GM19438 (cell line): Measurements from ENCODE around the gene B4GALT1.
"Not testable (repeated sequence)": the region's sequence is repeated elsewhere in the genome, so short reads cannot be mapped to it uniquely, and the experiment has no call there.

Experiments used
- ATAC-seq: cut with Tn5 transposase; IDR thresholded peaks from one replicate; pipeline ENCODE4 v1.9.1; 2021; ENCODE audit warnings: low read depth; ENCODE audit not compliant: unreplicated experiment

B4GALT1 gene

DNA sequence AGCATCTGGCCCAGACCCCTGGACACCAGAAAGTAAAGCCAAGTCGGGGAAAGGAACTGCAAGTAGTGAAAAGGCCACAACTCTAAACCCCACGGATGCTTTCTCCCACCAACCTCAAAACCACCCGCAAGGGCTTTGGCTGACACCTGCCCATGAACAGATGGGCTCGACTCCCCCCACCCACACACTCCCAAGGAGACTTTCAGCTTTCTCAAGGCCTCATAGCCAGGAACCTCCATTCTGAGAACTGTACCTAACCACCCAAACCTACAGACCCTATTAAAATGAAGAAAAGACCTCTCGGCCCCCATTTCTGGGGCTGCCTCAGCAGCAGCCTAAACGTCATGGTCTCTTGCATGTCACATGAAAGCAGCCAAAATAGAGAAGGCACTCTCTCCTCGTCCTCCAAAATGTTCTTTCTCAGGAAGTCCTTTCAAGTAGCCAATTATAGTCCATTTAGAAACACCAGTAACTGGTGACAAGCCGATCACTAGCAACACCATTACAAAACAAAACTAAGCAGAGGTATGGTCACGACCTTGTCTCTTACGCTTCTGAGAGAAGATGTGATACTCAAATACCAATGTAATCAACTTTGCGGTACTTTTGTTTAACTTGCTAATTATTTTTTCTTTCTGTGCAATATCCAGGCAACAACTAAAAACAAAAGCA is 2.9 kb downstream of the B4GALT1 start:
- peak; percentile 29 for ATAC-seq

- no peak for ATAC-seq
Observed at GRCh38 chr9:33163433-33164137, 3.6 kb downstream of the B4GALT1 start.

DNA sequence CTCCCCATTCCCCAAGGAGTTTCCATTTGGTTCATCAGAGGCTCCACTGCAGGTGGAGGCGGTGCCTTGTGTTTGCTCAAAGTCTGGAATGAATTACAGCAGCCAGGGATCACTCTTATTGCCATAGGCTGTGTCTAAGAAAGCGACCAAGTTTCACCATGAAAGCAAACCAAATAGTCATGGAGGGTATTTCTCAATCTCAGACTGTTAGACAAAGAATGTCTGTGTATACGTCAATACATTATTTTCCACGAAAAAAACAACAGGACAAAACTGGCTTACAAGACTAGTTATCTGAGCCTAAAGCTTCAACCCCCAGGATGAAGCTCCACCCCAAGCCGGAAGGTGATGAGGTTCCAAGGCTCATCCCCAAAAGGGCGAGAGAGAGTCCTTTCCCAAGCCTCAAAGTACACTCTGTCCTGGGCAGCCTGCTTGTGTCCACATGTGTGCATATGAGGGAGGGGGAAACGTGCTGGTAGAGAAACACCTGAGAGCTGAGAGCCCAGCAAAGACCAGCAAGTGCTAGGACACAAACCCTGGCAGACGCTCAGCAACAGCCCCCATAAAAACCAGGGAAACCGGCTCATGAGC is 4.3 kb downstream of the B4GALT1 start:
- ATAC-seq = no peak

DNA sequence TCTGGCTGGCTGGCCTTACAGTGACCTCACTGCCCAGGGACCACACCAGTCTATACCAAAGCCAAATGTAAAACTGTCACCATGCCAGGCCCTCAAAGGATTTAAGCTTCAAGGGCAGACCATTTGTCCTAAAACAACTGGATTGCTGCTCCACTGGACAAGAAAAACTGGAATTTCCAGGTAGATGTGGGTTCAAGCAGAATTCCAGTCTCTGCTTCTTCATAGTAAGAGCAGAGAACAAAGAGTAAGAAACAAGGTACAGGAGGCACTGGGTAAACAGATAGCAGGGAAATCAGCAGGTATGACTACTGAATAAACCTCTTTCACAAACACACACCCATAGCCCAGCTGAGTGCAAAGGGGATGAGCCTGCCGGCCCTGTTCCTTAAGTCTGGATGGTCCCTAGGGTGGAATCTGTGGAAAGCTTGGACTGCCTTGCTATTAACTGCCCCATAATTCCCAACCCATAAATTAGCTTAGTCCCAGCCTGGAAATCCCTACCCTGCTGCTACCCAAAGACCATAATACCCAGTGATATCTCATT is 5.5 kb downstream of the B4GALT1 start:
- no peak for ATAC-seq

DNA sequence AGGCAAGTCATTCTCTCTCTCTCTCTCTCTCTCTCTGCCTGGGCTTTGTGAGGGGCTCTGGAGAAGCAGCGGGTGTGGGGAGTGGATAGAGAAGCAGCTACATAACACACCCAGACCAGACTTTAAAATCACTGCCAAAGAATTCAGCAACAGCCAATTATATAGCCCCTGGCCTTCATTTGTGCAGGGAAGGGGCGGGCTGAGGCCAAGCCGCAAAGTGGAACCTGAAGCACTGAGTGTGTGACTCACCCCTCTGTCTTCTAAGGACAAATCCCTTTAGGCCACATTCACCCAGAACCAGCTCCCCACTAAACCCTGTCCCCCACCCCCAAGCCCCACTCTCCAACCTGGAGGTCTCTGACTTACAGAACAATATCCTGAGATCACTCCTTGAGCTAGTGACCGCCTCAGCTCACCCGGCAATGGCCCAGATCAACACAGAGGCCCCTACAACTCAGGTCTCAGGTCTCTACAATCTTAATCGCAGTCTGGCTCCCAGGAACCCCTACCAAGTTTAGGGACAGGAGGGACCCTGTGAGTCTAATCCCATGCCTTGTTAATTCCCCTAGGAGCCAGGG is 6.0 kb downstream of the B4GALT1 start:
- no peak for ATAC-seq

DNA sequence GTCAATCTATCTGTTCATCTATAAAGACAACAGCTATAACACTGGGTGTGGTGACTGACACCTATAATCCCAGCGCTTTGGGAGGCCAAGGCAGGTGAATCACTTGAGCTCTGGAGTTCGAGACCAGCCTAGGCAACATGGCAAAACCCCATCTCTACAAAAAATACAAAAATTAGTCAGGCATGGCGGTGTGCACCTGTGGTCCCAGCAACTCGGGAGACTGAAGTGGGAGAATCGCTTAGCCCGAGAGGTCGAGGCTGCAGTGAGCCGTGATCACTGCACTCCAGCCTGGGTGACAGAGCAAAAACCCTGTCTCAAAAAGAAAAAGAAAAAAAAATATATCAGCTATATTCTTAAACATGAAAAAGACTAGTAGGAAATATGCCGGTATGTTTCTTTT is 6.7 kb downstream of the B4GALT1 start:
- ATAC-seq = not testable (repeated sequence)

GRCh38 chr9:33159777-33160127 is 7.4 kb downstream of the B4GALT1 start:
- ATAC-seq = no peak

GRCh38 chr9:33158843-33159776 is 8.0 kb downstream of the B4GALT1 start:
- peak; percentile 27 for ATAC-seq

- peak; percentile 10 for ATAC-seq
Observed at GRCh38 chr9:33157960-33158842, 8.9 kb downstream of the B4GALT1 start.

DNA sequence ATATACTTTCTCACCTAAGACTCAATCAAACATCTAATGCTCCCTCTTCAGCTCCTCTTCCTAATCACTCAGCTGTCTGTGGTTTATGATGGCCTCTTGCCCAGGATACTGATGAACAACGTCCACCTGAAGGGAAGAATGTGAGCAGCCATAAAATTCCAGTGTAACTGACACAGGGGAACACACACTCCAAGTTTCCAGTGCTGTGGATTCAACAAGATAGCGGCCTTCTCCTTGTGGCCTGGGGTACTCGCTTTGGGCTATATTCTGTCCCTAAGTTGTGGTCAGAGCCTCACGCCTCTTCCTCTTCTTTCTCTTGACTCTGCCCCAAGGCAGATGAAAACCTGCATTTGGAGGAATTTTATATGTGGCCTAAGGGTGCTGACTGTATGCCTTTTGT is 11.7 kb downstream of the B4GALT1 start:
- ATAC-seq = no peak

- ATAC-seq = no peak
Observed at GRCh38 chr9:33154371-33154770, 12.8 kb downstream of the B4GALT1 start.

- no peak for ATAC-seq
Observed at GRCh38 chr9:33153666-33154065, 13.5 kb downstream of the B4GALT1 start.

DNA sequence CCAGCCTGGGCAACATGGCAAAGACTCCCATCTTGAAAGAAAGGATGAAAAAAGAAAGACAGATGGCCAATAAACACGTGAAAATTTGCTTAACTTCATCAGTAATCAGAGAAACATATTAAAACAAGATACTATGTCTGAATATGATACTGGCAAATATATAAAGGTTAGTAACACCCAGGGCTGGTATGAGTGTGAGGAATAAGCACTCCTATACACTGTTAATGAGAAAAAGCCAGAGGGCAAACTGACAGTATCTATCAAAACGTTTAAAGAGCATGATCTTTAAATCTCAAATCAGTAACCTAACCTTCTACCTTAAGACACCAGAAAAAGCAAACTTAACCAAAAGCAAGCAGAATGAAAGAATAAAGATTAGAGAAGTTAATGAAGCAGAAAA is 14.1 kb downstream of the B4GALT1 start:
- ATAC-seq = no peak

- no peak for ATAC-seq
Observed at GRCh38 chr9:33151601-33152000, 15.5 kb downstream of the B4GALT1 start.

DNA sequence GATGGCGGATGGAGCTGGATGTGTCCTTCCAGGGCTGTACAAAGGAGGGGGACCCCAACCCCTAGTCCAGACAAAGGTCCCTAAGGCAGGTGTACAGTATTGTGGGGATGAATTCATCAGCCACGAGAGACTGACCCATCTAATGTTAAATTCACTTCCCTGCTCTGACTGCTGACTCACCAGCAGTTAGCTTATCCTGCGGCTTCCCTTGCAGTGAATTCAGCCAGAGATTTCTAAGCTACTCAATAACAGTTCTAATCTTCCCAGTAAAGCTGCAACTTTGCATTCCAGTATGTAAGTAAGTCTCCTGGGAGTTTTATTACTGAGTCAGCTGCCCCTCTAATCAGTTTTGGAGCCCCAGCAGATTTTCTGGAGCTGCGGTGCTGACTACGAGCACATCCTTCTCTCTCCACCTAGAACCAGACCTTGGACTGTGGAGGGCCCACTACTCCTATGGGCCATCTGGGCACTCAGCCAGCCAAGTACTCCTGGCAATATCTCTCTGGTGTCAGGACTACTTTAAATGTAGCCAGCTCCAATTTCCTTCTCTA is 16.1 kb downstream of the B4GALT1 start:
- no peak for ATAC-seq

- ATAC-seq = no peak
Observed at GRCh38 chr9:33148367-33149014, 18.6 kb downstream of the B4GALT1 start.

GRCh38 chr9:33147416-33148169 is 19.5 kb downstream of the B4GALT1 start:
- ATAC-seq = no peak

- no peak for ATAC-seq
Observed at GRCh38 chr9:33146298-33146697, 20.8 kb downstream of the B4GALT1 start.
